K562 (cell line): ENCODE measurements around the gene SPDYA. TPM values are rescaled to one million over a fixed set of nuclear protein-coding genes. Genes with fewer than 3 reads are reported as not detected.
A peak's percentile ranks its signal among the peaks of the same experiment; 100 is the strongest.

Source experiments
- BACH1 ChIP-seq: fragments of 200-800 bp; sonication (Bioruptor generic); IDR thresholded peaks from 2 replicates; pipeline ENCODE4 v1.6.1; 2016; ENCODE audit warnings: missing genetic modification characterization, missing compliant biosample characterization
- COPS2 ChIP-seq: fragments of 450-650 bp; conservative IDR thresholded peaks from 2 replicates; pipeline ENCODE4 v1.6.1; 2016; ENCODE audit warnings: mild to moderate bottlenecking, moderate library complexity
- CREM ChIP-seq: IDR thresholded peaks from 2 replicates; pipeline ENCODE4 v1.6.1; 2014; ENCODE audit warnings: antibody characterized with exemption, low read depth
- ERF ChIP-seq: fragments of 450-650 bp; formaldehyde crosslinking; IDR thresholded peaks from 2 replicates; pipeline ENCODE4 v1.4.0; 2020; ENCODE audit warnings: mild to moderate bottlenecking, mixed read lengths
- KDM2B ChIP-seq: fragments of 250-450 bp; sonication (Bioruptor Pico); IDR thresholded peaks from 2 replicates; pipeline ENCODE4 v1.8.0; 2021; ENCODE audit warnings: mild to moderate bottlenecking, moderate library complexity
- KLF1 ChIP-seq: fragments of 450-650 bp; IDR thresholded peaks from 2 replicates; pipeline ENCODE4 v1.6.1; 2016; ENCODE audit warnings: missing genetic modification characterization, missing compliant biosample characterization
- LARP7 ChIP-seq: fragments of 450-650 bp; IDR thresholded peaks from 2 replicates; pipeline ENCODE4 v1.6.1; 2016
- MAX ChIP-seq: sonication (generic); formaldehyde crosslinking; IDR thresholded peaks from 2 replicates; pipeline ENCODE4 v1.9.0; 2022; ENCODE audit warnings: mild to moderate bottlenecking, missing genetic modification reagents
- MGA ChIP-seq: fragments of 450-650 bp; IDR thresholded peaks from 2 replicates; pipeline ENCODE4 v1.6.1; 2016; ENCODE audit warnings: mild to moderate bottlenecking, moderate library complexity
- NFXL1 ChIP-seq: fragments of 450-650 bp; formaldehyde crosslinking; IDR thresholded peaks from 2 replicates; pipeline ENCODE4 v1.4.0; 2021; ENCODE audit warnings: mild to moderate bottlenecking
- THAP7 ChIP-seq: fragments of 250-450 bp; sonication (Bioruptor Pico); IDR thresholded peaks from 2 replicates; pipeline ENCODE4 v1.5.0; 2021
- polyA plus RNA-seq, 8 experiments: library from polyadenylated mRNA; depleted of rRNA in 4 of 8; stranded (reverse) in 5 of 8; unstranded in 3 of 8; fragments of >200 nt; fragmentation: Nextera tagmentation in 2 of 8; fragmentation: Illumina TruSeq in 1 of 8; extraction: Ambion mirVana in 2 of 8; extraction: Trizol in 1 of 8; gene quantifications; 2 replicates each; pipeline versions ENCODE4 v1.2.1 to v1.2.3, GENCODE V29; 2011 to 2014; ENCODE audit warnings: inconsistent platforms in 1 of 8, missing spikeins in 1 of 8
- total RNA-seq, 7 experiments: library from RNA; depleted of rRNA in 6 of 7; stranded (reverse); fragments of >200 nt in 6 of 7; fragmentation: Illumina TruSeq in 2 of 7; extraction: Trizol in 2 of 7; gene quantifications; 2 replicates each; pipeline versions ENCODE4 v1.2.1 to v1.2.3, GENCODE V29; 2011 to 2021; ENCODE audit warnings: low replicate concordance in 1 of 7
- TF ChIP-seq, protein P1 (sequence below), 2 experiments: fragments of 450-650 bp in 1 of 2; sonication (generic) in 1 of 2; formaldehyde crosslinking; conservative IDR thresholded peaks; 2 replicates each; pipeline versions ENCODE4 v1.4.0 to v1.8.1; 2020 to 2022; ENCODE audit warnings: mild to moderate bottlenecking in 1 of 2, missing genetic modification reagents in 1 of 2
- TF ChIP-seq, protein P2 (sequence below): fragments of 250-450 bp; sonication (Bioruptor Pico); IDR thresholded peaks from 2 replicates; pipeline ENCODE4 v1.8.0; 2022; ENCODE audit warnings: moderate library complexity, mild to moderate bottlenecking, inconsistent platforms

Gene SPDYA
- total and polyA plus RNA-seq, 9 of the 15 experiments (the other 6 are each of a cell fraction or from before 2014, with no cell fraction given): 0.05 to 1.6 (median 0.30) TPM; not detected in 1

DNA sequence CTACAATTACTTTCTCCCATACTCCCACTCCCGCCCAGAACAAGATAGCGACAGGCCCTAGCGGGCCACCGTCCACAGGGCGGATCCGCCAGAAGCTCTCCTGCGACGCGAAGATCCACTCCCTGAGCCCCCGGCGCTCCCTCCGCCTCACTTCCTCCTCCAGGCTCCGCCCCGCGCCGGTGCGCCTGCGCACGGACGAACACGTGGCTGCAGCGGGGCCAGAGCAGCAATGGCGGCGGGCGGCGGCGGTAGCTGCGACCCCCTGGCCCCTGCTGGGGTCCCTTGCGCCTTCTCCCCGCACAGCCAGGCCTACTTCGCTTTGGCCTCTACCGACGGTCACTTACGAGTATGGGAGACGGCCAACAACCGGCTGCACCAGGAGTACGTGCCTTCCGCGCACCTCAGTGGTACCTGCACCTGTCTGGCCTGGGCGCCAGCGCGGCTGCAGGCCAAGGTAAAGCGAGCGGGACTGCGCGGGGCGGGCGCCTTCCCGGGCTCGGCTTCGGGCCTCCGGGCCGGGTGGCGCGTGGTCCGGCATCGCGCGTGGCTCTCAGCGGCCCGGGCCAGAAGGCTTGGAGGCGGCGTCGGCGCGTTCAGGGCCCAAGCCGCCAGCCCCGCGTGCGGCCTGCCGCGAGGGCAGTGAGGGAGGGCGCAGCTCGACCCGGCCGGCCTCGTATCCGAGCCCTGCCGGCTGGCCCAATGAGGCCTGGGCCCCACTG lies 84.0 kb downstream of the SPDYA start, which contains the start of gene WDR43 (continued):
- TF ChIP-seq LARP7: no peak
- TF ChIP-seq ERF (CRISPR knock-in tag): 0 out of 2 replicates have a peak, but pooled peaks have one; percentile 14
- TF ChIP-seq NFXL1 (CRISPR knock-in tag): no peak
- peak; percentile 34; the same call in 1 of the 2 replicates for TF ChIP-seq MGA
- TF ChIP-seq, protein P1, sequence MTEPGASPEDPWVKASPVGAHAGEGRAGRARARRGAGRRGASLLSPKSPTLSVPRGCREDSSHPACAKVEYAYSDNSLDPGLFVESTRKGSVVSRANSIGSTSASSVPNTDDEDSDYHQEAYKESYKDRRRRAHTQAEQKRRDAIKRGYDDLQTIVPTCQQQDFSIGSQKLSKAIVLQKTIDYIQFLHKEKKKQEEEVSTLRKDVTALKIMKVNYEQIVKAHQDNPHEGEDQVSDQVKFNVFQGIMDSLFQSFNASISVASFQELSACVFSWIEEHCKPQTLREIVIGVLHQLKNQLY (CRISPR knock-in tag; conservative IDR thresholded peaks at IDR 0.05): peak in 1 of 2 experiments; percentile 88; a peak in 1 of 4 replicates
- no peak for TF ChIP-seq BACH1
- TF ChIP-seq THAP7 (CRISPR knock-in tag): peak; percentile 18; the same call in 1 of the 2 replicates
- peak; percentile 91 for TF ChIP-seq KLF1
- no peak for TF ChIP-seq KDM2B (CRISPR knock-in tag)
- TF ChIP-seq COPS2: no peak
- peak; percentile 98 for TF ChIP-seq CREM
- peak; percentile 99 for TF ChIP-seq MAX
- TF ChIP-seq, protein P2, sequence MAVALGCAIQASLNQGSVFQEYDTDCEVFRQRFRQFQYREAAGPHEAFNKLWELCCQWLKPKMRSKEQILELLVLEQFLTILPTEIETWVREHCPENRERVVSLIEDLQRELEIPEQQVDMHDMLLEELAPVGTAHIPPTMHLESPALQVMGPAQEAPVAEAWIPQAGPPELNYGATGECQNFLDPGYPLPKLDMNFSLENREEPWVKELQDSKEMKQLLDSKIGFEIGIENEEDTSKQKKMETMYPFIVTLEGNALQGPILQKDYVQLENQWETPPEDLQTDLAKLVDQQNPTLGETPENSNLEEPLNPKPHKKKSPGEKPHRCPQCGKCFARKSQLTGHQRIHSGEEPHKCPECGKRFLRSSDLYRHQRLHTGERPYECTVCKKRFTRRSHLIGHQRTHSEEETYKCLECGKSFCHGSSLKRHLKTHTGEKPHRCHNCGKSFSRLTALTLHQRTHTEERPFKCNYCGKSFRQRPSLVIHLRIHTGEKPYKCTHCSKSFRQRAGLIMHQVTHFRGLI (CRISPR knock-in tag): no peak
